Measurements from ENCODE around the gene RNF182. TPM values are rescaled to one million over a fixed set of nuclear protein-coding genes. Genes with fewer than 3 reads are reported as not detected.

The RNF182 gene
- polyA plus RNA-seq, 1 of the 3 experiments (the other 2 are of a cell fraction): 8.0 TPM

GRCh38 chr6:13920552-13920951 lies 4.2 kb upstream of the RNF182 start:
- no peak for DNase-seq

GRCh38 chr6:13922750-13923149 lies 2.0 kb upstream of the RNF182 start:
- peaks cover 12% of the 10 kb centered on the region for H3F3A ChIP-seq (replicated peaks; ENCODE audit: insufficient read depth)
- ChIA-PET POLR2A (no interaction called here), CTCF (interaction anchor here (1.6 to 2.1 kb wide), 3 partner anchors 8 to 144 kb away, joined by 4 to 17 read pairs (median 15); no protein-coding TSS in a partner anchor)

More at GRCh38 chr6:13920552-13920951, 4.2 kb upstream of the RNF182 start:
- Histone ChIP-seq H3K4me3 (ENCODE audit: low read depth in 2 of 2, low read length in 1 of 2) (no peak overlapping the region), H3K9me3 (no peaks in the 10 kb centered on the region), H3K27ac (ENCODE audit: low read depth in 2 of 2, low read length in 1 of 2) (no peak overlapping the region), H3K9me2 (no peaks in the 10 kb centered on the region), H3K4me2 (no peak overlapping the region), H3K27me3 (ENCODE audit: insufficient read depth) (no peaks in the 10 kb centered on the region), H3K9ac (no peak overlapping the region), H2AFZ (ENCODE audit: low read depth) (no peak overlapping the region), H3K4me1 (ENCODE audit: control insufficient read depth in 1 of 2, insufficient read depth in 2 of 2, low read depth in 1 of 2, low read length in 1 of 2) (peaks cover 8 to 17% of the 10 kb centered on the region in 2 experiments; a peak in 1 of 4 replicates), H3K79me2 (ENCODE audit: insufficient read depth) (peaks cover 6% of the 10 kb centered on the region), H3K36me3 (replicated peaks in 1 of 2; ENCODE audit: control insufficient read depth in 1 of 2, insufficient read depth in 2 of 2, low read length in 1 of 2) (no peaks in the 10 kb centered on the region), H3F3A (replicated peaks; ENCODE audit: insufficient read depth) (peaks cover 12% of the 10 kb centered on the region), H4K20me1 (ENCODE audit: insufficient read depth) (no peaks in the 10 kb centered on the region)
- WGBS (ENCODE audit: low lambda C conversion rate): 79% methylated on average over 4 of the region's 4 CpGs
- TF ChIP-seq POLR2AphosphoS5 (IDR thresholded peaks at IDR 0.05; ENCODE audit: low read depth, low read length) (no peak), RCOR1 (IDR thresholded peaks at IDR 0.05; ENCODE audit: low read length) (no peak), SIN3A (IDR thresholded peaks at IDR 0.05; ENCODE audit: borderline replicate concordance, low read depth, low read length) (no peak), ELF1 (IDR thresholded peaks at IDR 0.05) (no peak), EP300 (IDR thresholded peaks at IDR 0.05; ENCODE audit: borderline replicate concordance in 1 of 2, low read depth in 1 of 2, low read length in 1 of 2) (no peak), TEAD4 (IDR thresholded peaks at IDR 0.05; ENCODE audit: borderline replicate concordance, insufficient read depth) (no peak)
- POLR2A ChIA-PET: no interaction called here
- CTCF ChIA-PET: interaction anchor here (1.5 to 2.8 kb wide), 2 partner anchors 11 to 146 kb away, joined by 8 to 10 read pairs; no protein-coding TSS in a partner anchor

GRCh38 chr6:13923527-13924145 lies 1.1 kb upstream of the RNF182 start:
- H3K27me3 ChIP-seq (ENCODE audit: insufficient read depth): no peaks in the 10 kb centered on the region
- H3K79me2 ChIP-seq (ENCODE audit: insufficient read depth): peaks cover 31% of the 10 kb centered on the region
- WGBS (ENCODE audit: low lambda C conversion rate): 8% methylated on average over 5 of the region's 5 CpGs
- ChIA-PET CTCF (interaction anchor here (0.7 to 2.2 kb wide), 8 partner anchors 9 to 230 kb away, joined by 4 to 18 read pairs (median 10); no protein-coding TSS in a partner anchor), POLR2A (no interaction called here)
- peak overlapping the region; percentile 78 for H3K9ac ChIP-seq
- no peaks in the 10 kb centered on the region for H3K9me3 ChIP-seq
- no peaks in the 10 kb centered on the region for H3K36me3 ChIP-seq (replicated peaks in 1 of 2; ENCODE audit: control insufficient read depth in 1 of 2, insufficient read depth in 2 of 2, low read length in 1 of 2)
- peak overlapping the region; percentile 74 for H3K4me2 ChIP-seq
- H3K4me1 ChIP-seq (ENCODE audit: control insufficient read depth in 1 of 2, insufficient read depth in 2 of 2, low read depth in 1 of 2, low read length in 1 of 2): peaks cover 3 to 12% of the 10 kb centered on the region in 2 experiments; a peak in 1 of 4 replicates
- no peaks in the 10 kb centered on the region for H3K9me2 ChIP-seq
- H3F3A ChIP-seq (replicated peaks; ENCODE audit: insufficient read depth): peaks cover 12% of the 10 kb centered on the region
- peak overlapping the region; percentile 79 to 81; a peak in 3 of 4 replicates for H3K27ac ChIP-seq (ENCODE audit: low read depth in 2 of 2, low read length in 1 of 2)
- no peaks in the 10 kb centered on the region for H4K20me1 ChIP-seq (ENCODE audit: insufficient read depth)
- H3K4me3 ChIP-seq (ENCODE audit: low read depth in 2 of 2, low read length in 1 of 2): peak overlapping the region; percentile 66 to 80
- peak overlapping the region; percentile 84 for H2AFZ ChIP-seq (ENCODE audit: low read depth)
- no peak for DNase-seq
- TF ChIP-seq, protein P1, sequence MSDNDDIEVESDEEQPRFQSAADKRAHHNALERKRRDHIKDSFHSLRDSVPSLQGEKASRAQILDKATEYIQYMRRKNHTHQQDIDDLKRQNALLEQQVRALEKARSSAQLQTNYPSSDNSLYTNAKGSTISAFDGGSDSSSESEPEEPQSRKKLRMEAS (IDR thresholded peaks at IDR 0.05; ENCODE audit: low read depth): peak; percentile 15; the same call in 1 of the 2 replicates
- TF ChIP-seq ELF1 (IDR thresholded peaks at IDR 0.05) (no peak), POLR2AphosphoS5 (IDR thresholded peaks at IDR 0.05; ENCODE audit: low read depth, low read length) (0 out of 2 replicates have a peak, but pooled peaks have one; percentile 15), RCOR1 (IDR thresholded peaks at IDR 0.05; ENCODE audit: low read length) (no peak), YY1 (IDR thresholded peaks at IDR 0.05; ENCODE audit: low read depth) (peak; percentile 69; the same call in 1 of the 2 replicates), TEAD4 (IDR thresholded peaks at IDR 0.05; ENCODE audit: borderline replicate concordance, insufficient read depth) (no peak), TCF12 (IDR thresholded peaks at IDR 0.05) (peak; percentile 49), NFIC (IDR thresholded peaks at IDR 0.05; ENCODE audit: borderline replicate concordance) (peak; percentile 40; the same call in 1 of the 2 replicates), PBX3 (IDR thresholded peaks at IDR 0.05) (peak; percentile 80), GATA2 (CRISPR knock-in tag; IDR thresholded peaks at IDR 0.05) (no peak), TAF1 (IDR thresholded peaks at IDR 0.05; ENCODE audit: borderline replicate concordance, low read depth, low read length) (no peak), RXRA (IDR thresholded peaks at IDR 0.05; ENCODE audit: borderline replicate concordance, low read depth) (peak; percentile 26; the same call in 1 of the 2 replicates), FOXM1 (IDR thresholded peaks at IDR 0.05; ENCODE audit: low read depth) (no peak), SIN3A (IDR thresholded peaks at IDR 0.05; ENCODE audit: borderline replicate concordance, low read depth, low read length) (no peak), RAD21 (IDR thresholded peaks at IDR 0.05; ENCODE audit: low read length) (no peak)
- TF ChIP-seq, protein P2, sequence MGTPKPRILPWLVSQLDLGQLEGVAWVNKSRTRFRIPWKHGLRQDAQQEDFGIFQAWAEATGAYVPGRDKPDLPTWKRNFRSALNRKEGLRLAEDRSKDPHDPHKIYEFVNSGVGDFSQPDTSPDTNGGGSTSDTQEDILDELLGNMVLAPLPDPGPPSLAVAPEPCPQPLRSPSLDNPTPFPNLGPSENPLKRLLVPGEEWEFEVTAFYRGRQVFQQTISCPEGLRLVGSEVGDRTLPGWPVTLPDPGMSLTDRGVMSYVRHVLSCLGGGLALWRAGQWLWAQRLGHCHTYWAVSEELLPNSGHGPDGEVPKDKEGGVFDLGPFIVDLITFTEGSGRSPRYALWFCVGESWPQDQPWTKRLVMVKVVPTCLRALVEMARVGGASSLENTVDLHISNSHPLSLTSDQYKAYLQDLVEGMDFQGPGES (IDR thresholded peaks at IDR 0.05; ENCODE audit: low read depth, low read length): no peak

More at GRCh38 chr6:13922750-13923149, 2.0 kb upstream of the RNF182 start:
- H3K9ac ChIP-seq: no peak overlapping the region
- no peak overlapping the region for H3K27ac ChIP-seq (ENCODE audit: low read depth in 2 of 2, low read length in 1 of 2)
- peaks cover 26% of the 10 kb centered on the region for H3K79me2 ChIP-seq (ENCODE audit: insufficient read depth)
- H4K20me1 ChIP-seq (ENCODE audit: insufficient read depth): no peaks in the 10 kb centered on the region
- H3K4me1 ChIP-seq (ENCODE audit: control insufficient read depth in 1 of 2, insufficient read depth in 2 of 2, low read depth in 1 of 2, low read length in 1 of 2): peaks cover 3 to 13% of the 10 kb centered on the region in 2 experiments; a peak in 1 of 4 replicates
- H3K4me3 ChIP-seq (ENCODE audit: low read depth in 2 of 2, low read length in 1 of 2): no peak overlapping the region
- H3K9me2 ChIP-seq: no peaks in the 10 kb centered on the region
- no peak overlapping the region for H2AFZ ChIP-seq (ENCODE audit: low read depth)
- WGBS (ENCODE audit: low lambda C conversion rate): 97% methylated on average over 3 of the region's 3 CpGs
- no peaks in the 10 kb centered on the region for H3K9me3 ChIP-seq
- no peak for DNase-seq
- TF ChIP-seq MEF2A (IDR thresholded peaks at IDR 0.05; ENCODE audit: borderline replicate concordance, low read depth) (no peak), SMC3 (IDR thresholded peaks at IDR 0.05; ENCODE audit: low read depth, low read length) (no peak), EP300 (IDR thresholded peaks at IDR 0.05; ENCODE audit: borderline replicate concordance in 1 of 2, low read depth in 1 of 2, low read length in 1 of 2) (no peak), POLR2AphosphoS5 (IDR thresholded peaks at IDR 0.05; ENCODE audit: low read depth, low read length) (no peak), JUND (IDR thresholded peaks at IDR 0.05) (no peak), FOXJ3 (CRISPR knock-in tag; IDR thresholded peaks at IDR 0.05) (no peak)
- H3K27me3 ChIP-seq (ENCODE audit: insufficient read depth): no peaks in the 10 kb centered on the region
- no peaks in the 10 kb centered on the region for H3K36me3 ChIP-seq (replicated peaks in 1 of 2; ENCODE audit: control insufficient read depth in 1 of 2, insufficient read depth in 2 of 2, low read length in 1 of 2)
- no peak overlapping the region for H3K4me2 ChIP-seq
